Measurements from ENCODE around the gene TPRN.

DNA sequence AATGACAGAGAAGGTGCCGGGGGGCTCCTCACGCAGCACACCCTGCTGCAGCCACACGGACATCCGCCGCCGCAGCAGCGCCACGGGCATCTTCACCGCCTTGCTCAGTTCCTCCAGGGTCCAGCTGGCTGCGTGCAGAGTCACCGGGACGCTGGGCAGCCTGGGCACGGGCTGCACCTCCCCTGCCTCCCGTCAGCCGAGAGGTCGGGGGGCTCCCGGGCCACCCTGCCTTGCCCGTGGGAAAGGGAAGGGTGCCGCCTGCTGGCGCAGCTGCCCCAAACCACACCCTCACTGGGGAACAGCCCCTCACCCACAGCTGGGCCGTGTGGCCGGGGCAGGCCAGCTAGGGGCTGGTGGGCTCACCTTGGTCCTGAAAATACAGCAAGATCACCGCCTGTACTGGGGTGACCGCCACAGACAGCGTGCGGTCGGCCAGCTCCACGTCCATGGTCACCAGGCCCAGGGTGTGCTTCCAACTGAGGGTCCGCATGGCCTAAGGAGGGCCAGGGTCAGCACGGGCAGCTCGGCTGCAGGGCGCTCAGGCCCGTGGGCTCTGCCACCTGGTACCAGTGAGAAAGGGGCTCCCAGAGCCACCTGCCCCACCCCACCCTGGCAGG is 25.1 kb downstream of the TPRN start:
- no peak; the same call in 1 of the 2 replicates for TF ChIP-seq POLR2A (IDR thresholded peaks at IDR 0.05; ENCODE audit: low read depth, low read length)
- TF ChIP-seq POLR2AphosphoS5 (IDR thresholded peaks at IDR 0.05; ENCODE audit: low read depth, low read length) = no peak

Measured in GM12892 (cell line).